ENCODE results near the gene MRPL20. TPM values are rescaled to one million over a fixed set of nuclear protein-coding genes. Genes with fewer than 3 reads are reported as not detected.
"Not testable (repeated sequence)": the region's sequence is repeated elsewhere in the genome, so short reads cannot be mapped to it uniquely, and the experiment has no call there.

Gene MRPL20
- polyA plus RNA-seq, 1 donor (not counting 4 experiments of a cell fraction or from before 2014, with no cell fraction given) = 133 TPM

GRCh38 chr1:1452882-1453281 lies 45.8 kb upstream of the MRPL20 start:
- no peak for DNase-seq (ENCODE audit: low read depth, low spot score)
- no peaks in the 10 kb centered on the region for H3K9me1 ChIP-seq (ENCODE audit: control insufficient read depth, extremely low read depth, insufficient read depth, low read length)
- dilution Hi-C loops (cut with MboI; ENCODE audit: extremely low pct_ligation_motif_present, low sequenced_read_pairs) = no loop called here
- no peaks in the 10 kb centered on the region for H3K79me2 ChIP-seq (ENCODE audit: control insufficient read depth, insufficient read depth, low read length)
- no peaks in the 10 kb centered on the region for H4K20me1 ChIP-seq (ENCODE audit: control insufficient read depth, extremely low read depth, insufficient read depth, low read length)
- no peak for FAIRE-seq
- no peak overlapping the region for H3K4me2 ChIP-seq (ENCODE audit: control insufficient read depth, extremely low read depth, insufficient read depth, low read depth, low read length)
- H3K9me3 ChIP-seq (ENCODE audit: control insufficient read depth, low read depth, low read length) = no peaks in the 10 kb centered on the region
- H3K27me3 ChIP-seq (ENCODE audit: control insufficient read depth, extremely low read depth, insufficient read depth, low read length) = peaks cover 7% of the 10 kb centered on the region
- TF ChIP-seq CTCF (optimal IDR thresholded peaks at IDR 0.05 in 1 of 3, IDR thresholded peaks at IDR 0.05 in 1 of 3, conservative IDR thresholded peaks at IDR 0.05 in 1 of 3; ENCODE audit: extremely low read depth in 1 of 3, insufficient read depth in 2 of 3, low read length in 3 of 3) (no peak), EZH2 (IDR thresholded peaks at IDR 0.05; ENCODE audit: low read length) (no peak)
- no peaks in the 10 kb centered on the region for H3K36me3 ChIP-seq (ENCODE audit: control insufficient read depth in 2 of 2, extremely low read depth in 1 of 2, insufficient read depth in 2 of 2, low read length in 2 of 2)
- H3K27ac ChIP-seq (ENCODE audit: control insufficient read depth, insufficient read depth, low read length) = no peak overlapping the region
- H3K9ac ChIP-seq (ENCODE audit: control insufficient read depth, extremely low read depth, insufficient read depth, low read length) = no peak overlapping the region
- no peak overlapping the region for H2AFZ ChIP-seq (ENCODE audit: control insufficient read depth, low read length)
- H3K4me1 ChIP-seq (ENCODE audit: control insufficient read depth, extremely low read depth, insufficient read depth, low read length) = no peaks in the 10 kb centered on the region
- no peak overlapping the region for H3K4me3 ChIP-seq (ENCODE audit: control insufficient read depth in 2 of 3, extremely low read depth in 1 of 3, insufficient read depth in 2 of 3, low read depth in 1 of 3, low read length in 3 of 3)

- H3K27ac ChIP-seq (ENCODE audit: control insufficient read depth, insufficient read depth, low read length); H3K27me3 ChIP-seq (ENCODE audit: control insufficient read depth, extremely low read depth, insufficient read depth, low read length); H3K9ac ChIP-seq (ENCODE audit: control insufficient read depth, extremely low read depth, insufficient read depth, low read length); FAIRE-seq; dilution Hi-C loops (cut with MboI; ENCODE audit: extremely low pct_ligation_motif_present, low sequenced_read_pairs); H3K36me3 ChIP-seq (ENCODE audit: control insufficient read depth in 2 of 2, extremely low read depth in 1 of 2, insufficient read depth in 2 of 2, low read length in 2 of 2); H3K4me3 ChIP-seq (ENCODE audit: control insufficient read depth in 2 of 3, extremely low read depth in 1 of 3, insufficient read depth in 2 of 3, low read depth in 1 of 3, low read length in 3 of 3); H3K79me2 ChIP-seq (ENCODE audit: control insufficient read depth, insufficient read depth, low read length); H4K20me1 ChIP-seq (ENCODE audit: control insufficient read depth, extremely low read depth, insufficient read depth, low read length); H3K4me1 ChIP-seq (ENCODE audit: control insufficient read depth, extremely low read depth, insufficient read depth, low read length); H3K9me1 ChIP-seq (ENCODE audit: control insufficient read depth, extremely low read depth, insufficient read depth, low read length); H3K4me2 ChIP-seq (ENCODE audit: control insufficient read depth, extremely low read depth, insufficient read depth, low read depth, low read length); H2AFZ ChIP-seq (ENCODE audit: control insufficient read depth, low read length); H3K9me3 ChIP-seq (ENCODE audit: control insufficient read depth, low read depth, low read length); DNase-seq (ENCODE audit: low read depth, low spot score): not testable (repeated sequence)
Measured at GRCh38 chr1:1452365-1452739, 45.3 kb upstream of the MRPL20 start.

GRCh38 chr1:1451696-1452364 lies 44.7 kb upstream of the MRPL20 start:
- DNase-seq (ENCODE audit: low read depth, low spot score) = no peak
- dilution Hi-C loops (cut with MboI; ENCODE audit: extremely low pct_ligation_motif_present, low sequenced_read_pairs) = no loop called here

More at GRCh38 chr1:1451696-1452364, 44.7 kb upstream of the MRPL20 start:
- H3K79me2 ChIP-seq (ENCODE audit: control insufficient read depth, insufficient read depth, low read length) = no peaks in the 10 kb centered on the region
- H3K4me2 ChIP-seq (ENCODE audit: control insufficient read depth, extremely low read depth, insufficient read depth, low read depth, low read length) = no peak overlapping the region
- TF ChIP-seq CTCF (optimal IDR thresholded peaks at IDR 0.05 in 1 of 3, IDR thresholded peaks at IDR 0.05 in 1 of 3, conservative IDR thresholded peaks at IDR 0.05 in 1 of 3; ENCODE audit: extremely low read depth in 1 of 3, insufficient read depth in 2 of 3, low read length in 3 of 3) = no peak
- TF ChIP-seq EZH2 (IDR thresholded peaks at IDR 0.05; ENCODE audit: low read length) = no peak
- H4K20me1 ChIP-seq (ENCODE audit: control insufficient read depth, extremely low read depth, insufficient read depth, low read length) = no peaks in the 10 kb centered on the region
- FAIRE-seq = no peak
- H3K27me3 ChIP-seq (ENCODE audit: control insufficient read depth, extremely low read depth, insufficient read depth, low read length) = peaks cover 7% of the 10 kb centered on the region
- H3K36me3 ChIP-seq (ENCODE audit: control insufficient read depth in 2 of 2, extremely low read depth in 1 of 2, insufficient read depth in 2 of 2, low read length in 2 of 2) = no peaks in the 10 kb centered on the region
- no peaks in the 10 kb centered on the region for H3K9me3 ChIP-seq (ENCODE audit: control insufficient read depth, low read depth, low read length)
- no peak overlapping the region for H3K9ac ChIP-seq (ENCODE audit: control insufficient read depth, extremely low read depth, insufficient read depth, low read length)
- H3K9me1 ChIP-seq (ENCODE audit: control insufficient read depth, extremely low read depth, insufficient read depth, low read length) = no peaks in the 10 kb centered on the region
- H3K27ac ChIP-seq (ENCODE audit: control insufficient read depth, insufficient read depth, low read length) = no peak overlapping the region
- no peaks in the 10 kb centered on the region for H3K4me1 ChIP-seq (ENCODE audit: control insufficient read depth, extremely low read depth, insufficient read depth, low read length)
- no peak overlapping the region for H3K4me3 ChIP-seq (ENCODE audit: control insufficient read depth in 2 of 3, extremely low read depth in 1 of 3, insufficient read depth in 2 of 3, low read depth in 1 of 3, low read length in 3 of 3)
- no peak overlapping the region for H2AFZ ChIP-seq (ENCODE audit: control insufficient read depth, low read length)

Data from keratinocyte (primary cell).